Stimulated activated naive B cell treated with anti-CD40 and anti-IgM and Interleukin-4, amounts not matched to agents 10 μg/mL and 1 μg/mL and 100 μg/mL, for 72 hours (primary cell): Measurements from ENCODE around the gene OPCML.

Source experiments
- ATAC-seq, 2 donors: fragments of 150-1000 bp; cut with Tn5 transposase; replicated peaks; 2 replicates each; pipeline ENCODE4 v1.10.0; 2021; ENCODE audit warnings: moderate library complexity in 1 of 2
- DNase-seq: peaks from one replicate; pipeline ENCODE4 v3.0.0; 2021
- H3K27ac Mint-ChIP-seq: one replicate; pipeline ENCODE4 v1.8.0; 2022; ENCODE audit warnings: mild to moderate bottlenecking, mixed read lengths
- H3K27me3 Mint-ChIP-seq, 2 donors: one replicate each; pipeline ENCODE4 v1.8.0; 2022; ENCODE audit warnings: mixed read lengths in 2 of 2
- H3K36me3 Mint-ChIP-seq, 2 donors: one replicate each; pipeline ENCODE4 v1.8.0; 2022; ENCODE audit warnings: mixed read lengths in 2 of 2, mild to moderate bottlenecking in 1 of 2
- H3K4me1 Mint-ChIP-seq, 2 donors: one replicate each; pipeline ENCODE4 v1.8.0; 2022; ENCODE audit warnings: mixed read lengths in 2 of 2, mild to moderate bottlenecking in 1 of 2
- H3K4me3 Mint-ChIP-seq, 2 donors: one replicate each; pipeline ENCODE4 v1.8.0; 2022; ENCODE audit warnings: mild to moderate bottlenecking in 2 of 2, mixed read lengths in 2 of 2, moderate library complexity in 1 of 2
- H3K9me3 Mint-ChIP-seq, 2 donors: one replicate each; pipeline ENCODE4 v1.8.0; 2022; ENCODE audit warnings: mixed read lengths in 2 of 2, mild to moderate bottlenecking in 1 of 2

The OPCML gene

DNA sequence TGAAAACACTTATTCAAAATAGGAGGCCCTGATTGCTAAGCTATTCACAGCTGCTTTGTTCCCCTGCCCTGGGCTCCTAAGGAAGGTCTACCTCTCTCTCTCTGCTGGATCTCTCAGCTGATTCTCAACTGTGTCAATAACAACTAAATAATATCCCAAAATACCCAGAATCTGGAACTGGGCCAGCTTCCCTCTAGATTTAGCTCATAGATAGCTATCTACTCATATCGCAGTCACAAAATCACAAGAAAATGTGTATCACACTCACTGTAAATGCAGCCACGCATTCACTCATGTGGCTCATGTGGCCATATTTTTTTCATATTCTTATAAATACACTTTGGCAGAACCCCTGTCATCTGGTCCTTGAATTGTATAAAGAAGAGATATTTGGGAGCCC lies 555.1 kb downstream of the OPCML start:
- H3K9me3 Mint-ChIP-seq = peaks cover 0 to 4% of the 10 kb centered on the region in 2 donors
- no peak overlapping the region for H3K27ac Mint-ChIP-seq
- H3K4me1 Mint-ChIP-seq = no peaks in the 10 kb centered on the region
- H3K36me3 Mint-ChIP-seq = no peaks in the 10 kb centered on the region
- no peak for DNase-seq
- no peak overlapping the region for H3K4me3 Mint-ChIP-seq
- no peaks in the 10 kb centered on the region for H3K27me3 Mint-ChIP-seq
- no peak for ATAC-seq

DNA sequence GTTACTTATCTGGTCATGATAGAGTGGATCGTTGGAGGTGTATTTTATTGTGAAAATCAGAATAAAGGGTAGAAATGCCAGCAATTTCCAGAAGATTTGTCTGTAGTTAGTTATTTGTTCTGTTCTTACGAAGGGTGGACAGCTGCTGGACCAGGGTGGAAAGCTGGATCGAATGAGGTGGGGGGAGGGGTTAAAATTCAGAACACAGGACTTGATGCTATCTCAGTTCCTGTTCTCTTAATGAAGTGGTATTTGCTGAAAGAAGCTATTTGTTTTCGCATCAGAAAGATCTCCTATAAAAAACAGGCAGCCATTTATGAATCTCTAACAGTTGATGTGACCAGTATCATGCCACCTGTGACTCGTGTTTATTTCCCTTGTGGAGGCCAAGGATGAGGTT lies 556.2 kb downstream of the OPCML start:
- Mint-ChIP-seq H3K27ac (no peak overlapping the region), H3K4me3 (no peak overlapping the region), H3K9me3 (peaks cover 0 to 3% of the 10 kb centered on the region in 2 donors), H3K27me3 (no peaks in the 10 kb centered on the region), H3K4me1 (no peaks in the 10 kb centered on the region), H3K36me3 (no peaks in the 10 kb centered on the region)
- DNase-seq (no peak), ATAC-seq (no peak)

DNA sequence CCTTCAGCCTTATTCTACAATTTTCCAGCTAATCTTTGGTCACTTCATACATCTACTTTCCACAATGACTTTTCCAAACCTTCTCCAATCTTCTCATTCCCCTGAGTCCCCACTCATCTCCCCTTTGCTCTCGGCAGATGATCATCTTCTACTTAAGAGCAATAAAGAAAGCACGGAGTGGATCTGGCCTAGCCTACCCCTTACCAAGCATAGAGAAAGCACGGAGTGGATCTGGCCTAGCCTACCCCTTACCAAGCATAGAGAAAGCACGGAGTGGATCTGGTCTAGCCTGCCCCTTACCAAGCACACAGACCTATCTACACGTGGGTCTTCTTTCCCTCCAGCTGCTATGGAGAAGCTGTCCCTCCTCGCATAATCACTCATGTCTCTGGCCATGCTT lies 558.6 kb downstream of the OPCML start:
- ATAC-seq = no peak
- Mint-ChIP-seq H3K9me3 (peaks cover 3 to 4% of the 10 kb centered on the region in 2 donors), H3K27ac (no peak overlapping the region), H3K4me3 (no peak overlapping the region), H3K36me3 (no peaks in the 10 kb centered on the region), H3K27me3 (no peaks in the 10 kb centered on the region), H3K4me1 (no peaks in the 10 kb centered on the region)
- no peak for DNase-seq

DNA sequence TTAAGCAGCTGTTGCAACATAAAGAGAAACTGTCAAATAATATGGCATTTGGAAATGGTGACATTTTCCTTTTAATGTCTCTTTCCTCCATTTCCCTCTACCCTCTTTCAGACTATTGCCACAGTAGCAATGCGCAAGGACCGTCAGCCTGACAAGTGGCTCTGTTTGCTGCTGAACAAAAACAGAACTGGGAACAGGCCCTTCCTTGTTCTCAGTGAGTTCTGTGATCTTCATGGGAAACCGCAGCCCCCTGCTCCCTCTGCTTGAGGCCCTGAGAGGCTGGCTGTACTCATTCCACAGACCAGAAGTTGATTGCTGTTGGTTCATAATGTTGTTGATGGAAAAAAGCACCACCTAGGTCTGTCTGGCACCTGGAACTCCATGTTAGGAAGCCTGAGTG lies 559.7 kb downstream of the OPCML start:
- Mint-ChIP-seq H3K4me3 (no peak overlapping the region), H3K4me1 (no peaks in the 10 kb centered on the region), H3K9me3 (peaks cover 4% of the 10 kb centered on the region in 2 donors), H3K27me3 (no peaks in the 10 kb centered on the region), H3K27ac (no peak overlapping the region), H3K36me3 (no peaks in the 10 kb centered on the region)
- ATAC-seq (no peak), DNase-seq (no peak)

DNA sequence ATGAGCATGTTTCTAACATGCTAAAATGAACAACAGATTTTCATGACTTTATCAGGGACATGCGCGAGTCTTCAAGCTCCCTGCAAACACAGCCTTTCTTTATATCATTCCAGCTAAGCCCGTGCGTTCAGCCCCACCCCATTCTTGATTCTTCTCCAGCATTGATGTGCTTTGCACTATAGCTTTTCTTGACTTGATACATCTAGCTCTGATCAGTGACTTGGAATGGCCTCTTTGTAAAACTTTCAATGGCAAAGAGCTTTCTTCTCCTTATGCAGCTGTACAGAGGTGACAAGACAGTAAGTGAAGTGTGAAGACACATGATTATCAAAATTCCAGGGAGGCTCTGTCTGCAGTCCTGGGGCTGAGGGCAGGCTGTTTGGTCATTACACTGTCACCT lies 561.0 kb downstream of the OPCML start:
- H3K27ac Mint-ChIP-seq = no peak overlapping the region
- ATAC-seq (no peak), DNase-seq (no peak)
- H3K4me3 Mint-ChIP-seq = no peak overlapping the region
- peaks cover 3 to 4% of the 10 kb centered on the region in 2 donors for H3K9me3 Mint-ChIP-seq
- no peaks in the 10 kb centered on the region for H3K4me1 Mint-ChIP-seq
- H3K36me3 Mint-ChIP-seq = no peaks in the 10 kb centered on the region
- no peaks in the 10 kb centered on the region for H3K27me3 Mint-ChIP-seq

DNA sequence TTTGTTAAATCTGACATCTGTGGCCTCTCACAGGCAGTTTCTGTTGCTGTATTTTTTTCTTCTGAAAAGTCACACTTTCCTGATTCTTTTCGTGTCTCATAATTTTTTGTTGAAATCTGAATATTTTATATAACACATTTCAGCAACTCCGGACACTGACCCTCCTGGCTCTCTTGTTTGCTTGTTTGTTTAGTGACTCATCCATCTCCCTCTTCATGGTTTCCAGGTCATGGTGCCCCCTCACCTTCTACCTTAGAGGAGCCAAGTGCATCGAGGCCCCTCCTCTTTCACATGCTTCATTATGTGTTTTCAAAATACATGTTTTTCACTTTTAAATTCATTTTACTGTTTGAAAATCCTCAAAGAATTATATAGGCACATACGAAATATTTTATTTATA lies 562.4 kb downstream of the OPCML start:
- H3K27me3 Mint-ChIP-seq = no peaks in the 10 kb centered on the region
- no peak overlapping the region for H3K4me3 Mint-ChIP-seq
- DNase-seq (no peak), ATAC-seq (no peak)
- H3K27ac Mint-ChIP-seq = no peak overlapping the region
- peaks cover 3 to 4% of the 10 kb centered on the region in 2 donors for H3K9me3 Mint-ChIP-seq
- H3K36me3 Mint-ChIP-seq = no peaks in the 10 kb centered on the region
- no peaks in the 10 kb centered on the region for H3K4me1 Mint-ChIP-seq

DNA sequence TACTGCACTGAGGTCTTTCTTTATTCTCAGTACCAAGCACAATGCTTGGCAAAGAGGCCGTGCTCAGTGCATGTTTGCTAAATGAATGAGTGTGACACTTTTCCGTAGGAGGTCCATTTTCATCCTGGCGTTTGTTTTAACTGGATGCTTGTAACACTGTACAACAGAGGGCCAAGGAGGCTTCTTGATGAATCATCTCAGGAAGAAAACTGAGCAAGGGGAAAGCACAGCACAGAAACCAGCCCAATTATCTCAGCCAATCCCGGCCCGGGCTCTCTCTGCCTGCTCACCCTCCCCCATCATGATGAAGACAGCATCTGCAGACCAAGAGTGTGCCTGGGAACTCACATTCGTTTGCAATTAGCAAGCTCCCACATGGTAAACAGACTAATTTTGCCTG lies 570.3 kb downstream of the OPCML start:
- ATAC-seq = no peak
- no peaks in the 10 kb centered on the region for H3K27me3 Mint-ChIP-seq

DNA sequence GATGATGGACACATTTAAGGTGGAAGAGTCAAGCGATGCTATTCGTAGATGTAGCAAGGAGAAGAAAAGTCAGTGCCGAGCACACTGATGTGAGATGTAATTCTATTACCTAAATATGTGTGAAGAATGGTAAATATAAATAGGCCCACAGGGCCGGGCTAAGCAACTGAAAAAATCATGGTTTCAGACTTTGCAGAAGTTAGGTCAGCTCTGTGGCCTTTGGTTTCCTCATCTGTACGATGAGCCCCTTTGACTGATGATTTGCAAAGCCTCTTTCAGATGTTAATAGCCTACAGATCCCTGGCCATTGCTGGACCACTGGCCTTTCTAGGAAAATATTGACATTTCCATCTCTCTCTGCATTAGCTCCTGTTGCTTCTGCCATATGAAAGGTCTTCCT lies 570.8 kb downstream of the OPCML start:
- no peak overlapping the region for H3K4me3 Mint-ChIP-seq
- no peaks in the 10 kb centered on the region for H3K27me3 Mint-ChIP-seq
- H3K4me1 Mint-ChIP-seq = no peaks in the 10 kb centered on the region
- ATAC-seq = no peak
- no peak for DNase-seq
- H3K27ac Mint-ChIP-seq = no peak overlapping the region
- peaks cover 4 to 6% of the 10 kb centered on the region in 2 donors for H3K9me3 Mint-ChIP-seq
- H3K36me3 Mint-ChIP-seq = no peaks in the 10 kb centered on the region

More for the DNA sequence above, 570.3 kb downstream of the OPCML start:
- no peak overlapping the region for H3K4me3 Mint-ChIP-seq
- no peak overlapping the region for H3K27ac Mint-ChIP-seq
- peaks cover 2 to 6% of the 10 kb centered on the region in 2 donors for H3K9me3 Mint-ChIP-seq
- H3K4me1 Mint-ChIP-seq = no peaks in the 10 kb centered on the region
- no peak for DNase-seq
- no peaks in the 10 kb centered on the region for H3K36me3 Mint-ChIP-seq

DNA sequence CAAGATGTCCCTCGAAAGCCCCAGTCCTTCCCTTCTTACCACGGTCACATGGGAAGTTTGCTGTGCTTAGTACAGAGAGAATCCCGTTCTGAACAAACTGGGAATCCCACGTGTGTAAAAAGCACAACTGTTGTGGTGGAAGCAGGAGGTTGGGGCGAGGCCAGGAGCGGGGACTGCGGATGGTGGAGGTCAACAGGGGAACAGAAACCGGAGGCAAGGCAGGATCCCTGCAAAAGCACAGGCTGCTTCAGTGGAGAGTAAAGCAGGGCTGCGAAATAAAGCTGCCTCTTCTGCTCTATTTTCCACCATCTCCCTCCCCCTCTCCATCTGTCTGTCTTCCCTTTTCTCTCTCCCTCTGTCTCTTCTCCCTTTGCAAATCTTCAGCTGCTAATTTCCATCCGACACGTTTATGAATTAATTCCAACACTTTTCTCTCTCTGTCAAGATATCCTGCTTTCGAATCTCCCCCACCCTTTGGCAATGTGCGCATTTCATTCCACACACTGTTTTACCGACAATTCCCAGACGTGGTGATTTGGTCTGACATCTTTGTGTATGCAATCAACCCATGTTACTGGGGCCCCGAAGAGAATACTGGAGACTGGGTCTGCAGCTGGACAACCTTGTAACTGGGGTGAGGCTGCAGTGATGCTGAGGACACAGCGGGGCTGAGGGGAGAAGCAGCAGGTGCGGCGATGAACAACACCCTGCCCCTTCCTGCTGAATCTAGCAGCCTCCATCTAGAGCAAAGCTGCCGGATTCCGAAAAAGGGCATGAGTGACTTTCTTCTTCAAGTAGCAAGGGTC lies 571.8 kb downstream of the OPCML start:
- Mint-ChIP-seq H3K4me3 (no peak overlapping the region), H3K36me3 (no peaks in the 10 kb centered on the region), H3K27ac (no peak overlapping the region), H3K9me3 (peaks cover 4 to 6% of the 10 kb centered on the region in 2 donors), H3K27me3 (no peaks in the 10 kb centered on the region), H3K4me1 (no peaks in the 10 kb centered on the region)
- no peak for DNase-seq
- ATAC-seq = no peak

DNA sequence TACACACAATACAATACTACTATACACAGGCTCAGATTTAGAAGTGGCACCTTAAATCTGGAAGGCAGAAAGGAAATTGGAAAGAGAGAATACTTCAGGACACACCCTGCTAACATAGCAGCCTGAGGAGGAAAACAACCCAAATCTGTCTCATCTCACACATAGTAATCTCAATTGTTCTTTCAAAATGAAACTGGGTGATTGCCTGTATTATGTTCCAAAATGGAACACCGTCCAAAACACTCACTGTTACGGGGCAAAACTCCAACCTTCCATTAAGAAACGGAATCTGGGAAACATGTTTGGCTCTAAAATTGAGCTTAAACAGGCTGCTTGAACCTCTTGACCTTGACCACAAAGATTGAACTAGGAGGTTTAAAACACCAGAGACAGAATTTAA lies 572.6 kb downstream of the OPCML start:
- no peaks in the 10 kb centered on the region for H3K4me1 Mint-ChIP-seq
- no peaks in the 10 kb centered on the region for H3K36me3 Mint-ChIP-seq
- no peak for DNase-seq
- no peak overlapping the region for H3K27ac Mint-ChIP-seq
- ATAC-seq = no peak
- H3K27me3 Mint-ChIP-seq = no peaks in the 10 kb centered on the region
- no peak overlapping the region for H3K4me3 Mint-ChIP-seq
- peaks cover 4 to 6% of the 10 kb centered on the region in 2 donors for H3K9me3 Mint-ChIP-seq

DNA sequence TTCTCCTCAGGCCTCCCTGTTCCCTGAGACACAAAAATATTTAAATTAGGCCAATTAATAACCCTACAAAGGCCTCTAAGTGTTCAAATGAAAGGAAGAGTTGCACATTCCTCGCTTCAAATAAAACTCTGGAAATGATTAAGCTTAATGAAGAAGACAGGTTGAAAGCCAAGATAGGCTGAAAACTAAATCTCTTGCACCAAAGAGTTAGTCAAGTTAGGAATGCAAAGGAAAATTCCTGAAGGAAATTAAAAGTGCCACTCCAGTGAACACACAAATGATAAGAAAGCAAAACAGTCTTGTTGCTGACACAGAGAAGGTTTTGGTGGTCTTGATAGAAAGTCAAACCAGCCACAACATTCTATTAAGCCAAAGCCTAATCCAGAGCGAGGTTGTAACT lies 574.4 kb downstream of the OPCML start:
- ATAC-seq (no peak), DNase-seq (no peak)
- Mint-ChIP-seq H3K36me3 (no peaks in the 10 kb centered on the region), H3K27me3 (no peaks in the 10 kb centered on the region), H3K9me3 (peaks cover 4 to 7% of the 10 kb centered on the region in 2 donors), H3K27ac (no peak overlapping the region), H3K4me3 (no peak overlapping the region), H3K4me1 (no peaks in the 10 kb centered on the region)

DNA sequence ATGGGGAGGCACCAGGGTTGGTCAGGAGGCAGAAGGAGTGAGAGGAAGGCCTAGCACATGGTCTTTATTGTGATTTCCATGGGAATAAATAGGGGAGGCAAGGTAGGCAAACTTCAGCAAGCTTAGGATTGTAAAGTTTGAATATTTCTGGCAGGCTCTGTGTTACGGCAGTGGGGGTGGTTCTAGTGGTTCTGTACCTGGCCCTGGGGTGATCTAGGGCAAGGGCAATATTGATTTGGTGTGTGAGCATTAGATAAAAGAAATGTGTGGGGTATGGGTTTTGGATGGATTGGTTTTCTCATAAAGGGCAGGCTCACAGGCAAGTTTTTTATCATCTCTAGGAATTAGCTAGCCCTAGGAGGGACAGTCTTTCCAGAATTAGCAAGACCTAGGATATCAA lies 584.0 kb downstream of the OPCML start:
- H3K27ac Mint-ChIP-seq = no peak overlapping the region
- DNase-seq (no peak), ATAC-seq (no peak)

DNA sequence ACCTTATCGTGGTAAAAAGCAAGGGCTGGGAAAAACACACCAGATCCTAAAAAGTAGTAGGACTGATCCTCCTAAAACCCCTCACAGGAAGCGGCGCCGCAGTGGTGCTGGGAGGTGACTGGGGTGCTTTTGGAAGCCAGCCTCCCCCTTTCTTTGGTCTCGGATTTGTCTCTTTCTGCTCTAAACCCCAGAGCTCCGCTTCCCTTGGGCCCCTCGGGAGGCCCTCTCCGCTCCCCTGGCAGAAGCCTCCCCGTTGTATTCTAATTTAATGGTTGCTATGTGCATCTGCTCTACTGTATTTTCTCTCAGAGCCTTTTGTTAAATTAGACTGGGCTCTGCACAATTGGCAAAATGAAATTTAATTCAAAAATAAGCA lies 587.7 kb downstream of the OPCML start:
- Mint-ChIP-seq H3K27ac (no peak overlapping the region), H3K4me1 (no peaks in the 10 kb centered on the region), H3K27me3 (peaks cover 22 to 35% of the 10 kb centered on the region in 2 donors), H3K9me3 (peaks cover 0 to under 1% of the 10 kb centered on the region in 2 donors), H3K36me3 (no peaks in the 10 kb centered on the region), H3K4me3 (no peak overlapping the region)
- no peak for ATAC-seq
- no peak for DNase-seq

More for the DNA sequence above, 584.0 kb downstream of the OPCML start:
- Mint-ChIP-seq H3K9me3 (peaks cover 0 to 8% of the 10 kb centered on the region in 2 donors), H3K27me3 (peaks cover 12% of the 10 kb centered on the region in 2 donors), H3K36me3 (no peaks in the 10 kb centered on the region), H3K4me1 (no peaks in the 10 kb centered on the region), H3K4me3 (no peak overlapping the region)

DNA sequence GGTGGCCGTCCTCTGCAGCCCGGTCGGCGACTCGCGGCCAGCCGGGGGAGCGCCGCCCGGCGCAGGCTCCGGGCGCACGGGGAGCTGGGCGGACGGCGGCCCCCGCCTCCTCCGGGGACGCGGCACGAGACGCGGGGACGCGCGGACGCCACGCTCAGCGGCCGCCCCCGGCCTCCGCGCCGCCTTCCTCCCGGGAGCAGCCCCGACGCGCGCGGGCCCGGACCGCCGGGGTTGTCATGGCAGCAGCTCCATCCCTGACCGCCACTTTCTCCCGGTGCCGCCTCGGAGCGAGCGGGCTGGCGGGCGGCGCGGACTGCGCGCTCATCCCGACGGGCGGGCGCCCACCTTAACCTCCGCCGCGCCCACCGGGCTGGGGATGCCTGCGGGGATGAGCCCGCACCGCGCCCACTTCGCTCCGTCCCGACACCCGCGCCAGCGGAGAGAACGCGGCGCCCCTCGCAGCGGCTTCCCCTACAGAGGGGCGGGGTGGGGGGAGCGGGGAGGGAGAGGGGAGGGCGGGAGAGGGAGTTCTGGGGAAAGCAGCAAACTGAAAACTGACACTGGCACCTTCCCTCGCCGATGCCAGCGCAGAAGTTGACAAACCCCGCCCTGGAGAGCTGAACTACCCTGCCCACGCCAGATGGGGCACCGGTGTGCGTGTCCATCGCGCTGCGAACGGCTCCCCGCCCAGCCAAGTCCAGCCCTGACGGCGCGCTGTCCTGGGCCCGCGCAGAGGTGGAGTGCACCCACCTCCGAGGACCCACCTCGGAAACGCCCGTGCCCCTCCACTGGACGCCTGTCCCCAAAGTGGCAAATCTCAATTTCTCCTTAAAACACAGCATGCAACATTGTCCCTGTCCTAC lies 588.4 kb downstream of the OPCML start:
- ATAC-seq = no peak
- Mint-ChIP-seq H3K27ac (no peak overlapping the region), H3K4me1 (no peaks in the 10 kb centered on the region), H3K4me3 (no peak overlapping the region), H3K36me3 (no peaks in the 10 kb centered on the region), H3K27me3 (peaks cover 22 to 35% of the 10 kb centered on the region in 2 donors), H3K9me3 (no peaks in the 10 kb centered on the region)
- no peak for DNase-seq

DNA sequence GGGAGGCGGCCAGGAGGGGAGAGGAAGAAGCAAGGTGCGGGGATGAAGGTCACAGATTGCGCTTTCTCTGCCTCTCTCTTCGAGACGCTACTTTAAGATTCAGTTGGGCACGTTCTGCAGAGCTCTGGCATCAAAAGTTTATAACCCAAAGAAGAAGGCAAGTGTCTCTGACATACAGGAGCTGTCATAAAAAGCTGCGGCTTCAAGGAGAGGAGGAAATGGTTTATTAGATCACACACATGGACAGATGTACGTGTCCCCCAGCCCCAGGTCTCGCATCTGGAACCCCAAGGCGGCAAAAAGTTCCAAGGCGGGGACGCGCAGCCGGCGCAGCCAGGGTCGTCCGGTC lies 589.0 kb downstream of the OPCML start:
- Mint-ChIP-seq H3K9me3 (no peaks in the 10 kb centered on the region), H3K27ac (peak overlapping the region; percentile 4), H3K36me3 (no peaks in the 10 kb centered on the region), H3K27me3 (peaks cover 22 to 35% of the 10 kb centered on the region in 2 donors), H3K4me3 (peak overlapping the region in 1 of 2 donors; percentile 19), H3K4me1 (no peaks in the 10 kb centered on the region)
- DNase-seq (no peak), ATAC-seq (no peak)
